Astrocyte of the cerebellum (primary cell): ENCODE data around the gene CDK9.

Experiments used
- DNase-seq: peaks from one replicate; pipeline ENCODE4 v3.0.0-alpha.2; 2011; ENCODE audit warnings: low read depth
- H3K4me3 ChIP-seq: 2 replicates; pipeline ENCODE4 v1.5.1; 2011; ENCODE audit warnings: mild to moderate bottlenecking, low read depth, low read length, moderate library complexity
- in situ Hi-C: cut with HindIII; loops from 2 replicates; pipeline ENCODE4 v1.10.0; 2017; ENCODE audit warnings: low sequenced_read_pairs
- TF ChIP-seq, protein P1 (sequence below): IDR thresholded peaks from 2 replicates; pipeline ENCODE4 v1.5.1; 2012; ENCODE audit warnings: low read length, low read depth, moderate library complexity, mild to moderate bottlenecking; ENCODE audit errors: missing control alignments

CDK9 gene

DNA sequence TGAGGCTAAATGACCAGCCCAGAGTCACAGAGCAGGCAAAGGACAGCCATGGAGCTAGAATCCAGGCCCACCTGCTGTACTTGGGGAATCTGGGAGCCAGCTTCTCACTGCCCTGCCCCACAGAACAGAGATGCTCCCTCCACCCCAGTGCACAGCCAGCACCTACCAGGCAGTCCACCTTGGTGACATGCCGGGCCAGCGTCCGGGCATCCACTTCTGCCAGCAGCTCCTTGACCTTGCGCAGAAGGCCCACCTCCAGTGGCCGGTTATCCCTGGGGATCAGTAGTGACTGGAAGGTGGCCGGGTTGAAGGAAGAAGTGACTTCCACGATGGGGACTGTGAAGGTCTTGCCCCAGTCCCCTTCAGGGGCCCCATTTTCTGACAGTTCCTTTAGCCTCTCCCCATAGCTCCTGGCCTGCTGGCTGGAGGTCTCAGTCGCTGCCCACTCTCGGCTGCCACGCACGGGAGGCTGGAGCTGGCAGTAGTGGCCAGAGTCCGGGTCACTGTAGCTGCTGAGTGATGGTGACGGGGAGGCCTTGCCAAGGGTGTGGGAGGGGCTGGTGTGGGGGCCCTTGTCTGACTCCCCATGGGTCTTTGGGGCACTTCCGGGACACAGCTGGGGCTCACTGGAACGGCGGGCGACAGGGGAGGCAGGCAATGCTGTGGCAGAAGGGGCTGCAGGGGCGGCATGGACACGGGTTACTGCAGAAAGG, 41.3 kb upstream of the CDK9 start:
- TF ChIP-seq, protein P1, sequence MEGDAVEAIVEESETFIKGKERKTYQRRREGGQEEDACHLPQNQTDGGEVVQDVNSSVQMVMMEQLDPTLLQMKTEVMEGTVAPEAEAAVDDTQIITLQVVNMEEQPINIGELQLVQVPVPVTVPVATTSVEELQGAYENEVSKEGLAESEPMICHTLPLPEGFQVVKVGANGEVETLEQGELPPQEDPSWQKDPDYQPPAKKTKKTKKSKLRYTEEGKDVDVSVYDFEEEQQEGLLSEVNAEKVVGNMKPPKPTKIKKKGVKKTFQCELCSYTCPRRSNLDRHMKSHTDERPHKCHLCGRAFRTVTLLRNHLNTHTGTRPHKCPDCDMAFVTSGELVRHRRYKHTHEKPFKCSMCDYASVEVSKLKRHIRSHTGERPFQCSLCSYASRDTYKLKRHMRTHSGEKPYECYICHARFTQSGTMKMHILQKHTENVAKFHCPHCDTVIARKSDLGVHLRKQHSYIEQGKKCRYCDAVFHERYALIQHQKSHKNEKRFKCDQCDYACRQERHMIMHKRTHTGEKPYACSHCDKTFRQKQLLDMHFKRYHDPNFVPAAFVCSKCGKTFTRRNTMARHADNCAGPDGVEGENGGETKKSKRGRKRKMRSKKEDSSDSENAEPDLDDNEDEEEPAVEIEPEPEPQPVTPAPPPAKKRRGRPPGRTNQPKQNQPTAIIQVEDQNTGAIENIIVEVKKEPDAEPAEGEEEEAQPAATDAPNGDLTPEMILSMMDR, result no peak
- in situ Hi-C loops, result no loop called here
- no peak overlapping the region for H3K4me3 ChIP-seq
- DNase-seq, result no peak

DNA sequence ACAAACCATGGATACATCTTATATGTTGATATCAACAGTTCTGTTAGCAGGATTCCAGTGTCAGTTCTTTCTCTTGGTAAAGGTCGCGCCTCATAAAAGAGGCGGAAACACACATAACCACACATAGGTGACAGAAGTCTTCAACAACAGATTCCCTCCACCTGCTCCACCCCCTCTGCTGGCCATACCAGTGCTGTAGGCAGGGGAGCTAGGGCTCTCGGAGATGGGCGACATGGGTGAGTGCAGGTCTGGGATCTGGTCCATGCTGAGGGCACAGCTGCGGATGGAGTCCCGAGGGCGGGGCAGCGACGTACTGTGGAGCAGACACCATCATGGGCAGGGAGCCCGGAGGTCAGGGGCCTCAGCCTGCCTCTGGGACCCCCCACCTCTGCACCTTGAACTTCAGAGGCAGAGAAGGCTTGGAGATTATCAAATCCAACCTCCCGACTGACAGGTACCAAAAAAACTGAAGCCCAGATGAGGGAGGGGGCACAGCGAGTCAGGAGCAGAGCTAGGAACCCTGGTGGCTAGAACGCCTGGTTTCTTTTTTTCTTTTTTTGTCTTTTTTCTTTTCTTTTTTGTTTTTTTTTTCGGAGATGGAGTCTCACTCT, 38.8 kb upstream of the CDK9 start:
- no peak for DNase-seq
- TF ChIP-seq, protein P1, result no peak
- no peak overlapping the region for H3K4me3 ChIP-seq
- in situ Hi-C loops, result no loop called here

DNA sequence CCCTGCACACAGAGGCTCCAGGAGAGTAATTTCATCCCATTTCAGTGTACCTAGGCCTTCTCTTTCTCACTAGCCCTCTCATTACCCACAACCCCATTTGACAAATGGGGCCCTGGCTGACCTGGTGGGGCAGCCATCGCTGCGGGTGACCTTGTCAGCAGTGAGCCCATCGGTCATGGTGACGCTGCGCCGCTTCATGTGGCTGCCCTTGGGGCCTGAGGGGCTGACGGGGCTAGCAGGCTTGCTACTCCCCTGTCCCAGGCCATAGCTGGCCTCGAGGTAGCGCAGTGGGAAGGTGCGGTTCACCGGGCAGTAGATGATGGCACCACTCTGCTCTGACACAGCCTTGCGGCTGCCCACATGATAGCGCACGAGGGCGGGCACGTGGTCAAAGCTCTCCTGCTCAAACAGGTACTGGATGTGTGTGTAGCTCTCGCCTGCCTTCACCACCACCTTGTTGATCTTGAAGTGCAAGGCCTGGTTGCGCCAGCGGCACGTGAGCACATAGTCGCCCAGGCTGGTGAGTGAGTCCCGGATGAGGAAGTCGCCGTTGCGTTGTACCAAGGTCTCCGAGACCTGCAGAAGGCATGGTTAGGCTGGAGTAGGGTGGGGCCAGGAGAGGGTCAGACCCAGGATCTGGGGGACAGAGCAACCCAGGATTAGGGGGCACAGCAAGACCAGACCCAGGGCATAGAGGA, 36.6 kb upstream of the CDK9 start:
- in situ Hi-C loops, result no loop called here
- no peak for DNase-seq
- no peak overlapping the region for H3K4me3 ChIP-seq
- TF ChIP-seq, protein P1, result no peak

DNA sequence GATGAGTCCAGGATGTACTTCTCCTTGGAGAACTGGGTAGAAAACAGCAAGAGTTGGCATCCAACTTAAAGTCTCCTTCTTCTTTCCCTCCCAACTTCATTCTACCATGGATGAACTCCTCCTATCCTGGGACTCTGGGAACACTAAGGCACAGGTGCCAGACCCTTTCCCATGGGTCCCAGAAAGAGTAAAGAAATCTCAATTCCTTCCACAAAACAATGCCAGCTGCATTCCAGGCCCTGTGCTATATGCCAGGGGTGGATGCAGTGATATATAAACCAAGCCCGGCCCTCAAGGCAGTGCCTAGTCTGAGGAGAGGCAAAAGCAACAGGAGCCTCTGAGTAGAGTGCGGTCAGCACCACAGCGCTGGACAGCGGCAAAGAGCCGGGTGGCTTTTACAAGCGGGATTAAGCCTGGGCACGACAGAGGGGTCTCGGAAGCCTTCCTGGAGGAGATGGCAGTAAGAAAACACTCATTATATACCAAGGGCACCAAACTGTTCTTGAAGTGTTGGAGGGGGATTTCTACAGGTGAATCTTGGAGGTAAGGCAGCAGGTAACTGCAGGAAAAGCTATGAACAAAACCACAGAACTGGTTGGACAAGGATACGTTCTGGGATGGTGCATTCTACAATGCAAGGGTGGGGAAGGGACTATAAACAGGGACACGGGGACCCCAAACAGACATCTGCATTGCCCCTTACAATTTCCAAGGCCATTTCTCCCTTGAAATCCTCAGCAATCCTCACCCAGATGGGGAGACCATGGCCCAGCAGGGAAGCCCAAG, 34.4 kb upstream of the CDK9 start:
- TF ChIP-seq, protein P1, result no peak
- in situ Hi-C loops, result no loop called here
- no peak for DNase-seq
- no peak overlapping the region for H3K4me3 ChIP-seq

DNA sequence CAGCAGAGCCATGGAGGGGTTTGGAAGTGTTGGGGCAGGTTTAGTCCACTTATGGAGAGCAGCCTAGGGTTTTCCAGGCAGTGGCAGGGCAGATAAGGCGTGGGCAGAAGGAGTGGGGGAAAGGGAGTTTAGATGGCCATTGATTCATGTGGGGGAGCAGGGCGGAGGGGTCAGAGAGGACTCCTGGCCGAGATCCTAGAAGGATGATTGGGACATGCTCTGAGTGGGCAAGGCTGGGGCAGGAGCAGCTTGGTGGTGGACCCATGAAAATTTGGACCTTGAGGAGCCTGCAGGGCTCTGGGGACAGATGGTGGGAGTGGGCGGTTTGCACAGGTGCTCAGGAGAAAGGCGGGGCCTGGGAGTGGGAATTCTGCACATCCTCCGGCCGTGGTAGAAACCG, 32.7 kb upstream of the CDK9 start:
- in situ Hi-C loops, result no loop called here
- TF ChIP-seq, protein P1, result no peak
- no peak for DNase-seq
- no peak overlapping the region for H3K4me3 ChIP-seq

DNA sequence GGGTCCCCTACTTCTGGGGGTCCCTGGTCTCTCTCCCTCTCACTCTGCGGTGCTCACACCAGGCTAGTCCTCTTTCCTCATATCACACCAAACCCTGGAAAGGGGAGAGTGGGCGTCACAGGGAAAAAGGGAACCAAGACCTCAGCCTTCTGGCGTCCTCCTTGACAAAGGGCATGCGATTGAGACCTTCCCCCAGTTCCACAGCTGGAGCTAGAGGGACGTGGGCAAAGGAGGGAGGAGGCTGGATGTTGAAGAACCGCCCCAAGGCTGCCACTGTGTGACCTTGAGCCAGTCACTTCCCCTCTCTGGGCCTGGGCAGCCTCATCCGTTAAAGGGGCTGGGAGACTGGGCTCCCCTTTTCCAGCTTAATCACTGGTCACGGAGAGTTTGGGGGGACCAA, 32.2 kb upstream of the CDK9 start:
- H3K4me3 ChIP-seq, result no peak overlapping the region
- no peak for DNase-seq
- in situ Hi-C loops, result no loop called here
- TF ChIP-seq, protein P1, result no peak
